Coronary artery (tissue), 2 donors: ENCODE results near the gene KRT84.

Experiments used
- DNase-seq: peaks from one replicate; pipeline ENCODE4 v3.0.0-alpha.2; 2017; ENCODE audit warnings: low spot score
- H3K27ac ChIP-seq, 2 donors: fragments of 200-600 bp; sonication (generic); one replicate each; pipeline ENCODE4 v1.5.1; 2016 to 2019
- H3K4me3 ChIP-seq: fragments of 200-600 bp; sonication (generic); 2 replicates; pipeline ENCODE4 v1.5.1; 2016; ENCODE audit warnings: mild to moderate bottlenecking, moderate library complexity
- TF ChIP-seq, protein P1 (sequence below): fragments of 200-600 bp; sonication (generic); IDR thresholded peaks from one replicate; pipeline ENCODE4 v1.5.1; 2019; ENCODE audit warnings: antibody characterized with exemption

KRT84 gene

GRCh38 chr12:52364901-52365489 is 20.5 kb downstream of the KRT84 start:
- H3K27ac ChIP-seq = no peak overlapping the region
- TF ChIP-seq, protein P1, sequence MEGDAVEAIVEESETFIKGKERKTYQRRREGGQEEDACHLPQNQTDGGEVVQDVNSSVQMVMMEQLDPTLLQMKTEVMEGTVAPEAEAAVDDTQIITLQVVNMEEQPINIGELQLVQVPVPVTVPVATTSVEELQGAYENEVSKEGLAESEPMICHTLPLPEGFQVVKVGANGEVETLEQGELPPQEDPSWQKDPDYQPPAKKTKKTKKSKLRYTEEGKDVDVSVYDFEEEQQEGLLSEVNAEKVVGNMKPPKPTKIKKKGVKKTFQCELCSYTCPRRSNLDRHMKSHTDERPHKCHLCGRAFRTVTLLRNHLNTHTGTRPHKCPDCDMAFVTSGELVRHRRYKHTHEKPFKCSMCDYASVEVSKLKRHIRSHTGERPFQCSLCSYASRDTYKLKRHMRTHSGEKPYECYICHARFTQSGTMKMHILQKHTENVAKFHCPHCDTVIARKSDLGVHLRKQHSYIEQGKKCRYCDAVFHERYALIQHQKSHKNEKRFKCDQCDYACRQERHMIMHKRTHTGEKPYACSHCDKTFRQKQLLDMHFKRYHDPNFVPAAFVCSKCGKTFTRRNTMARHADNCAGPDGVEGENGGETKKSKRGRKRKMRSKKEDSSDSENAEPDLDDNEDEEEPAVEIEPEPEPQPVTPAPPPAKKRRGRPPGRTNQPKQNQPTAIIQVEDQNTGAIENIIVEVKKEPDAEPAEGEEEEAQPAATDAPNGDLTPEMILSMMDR = no peak
- DNase-seq = no peak
- no peak overlapping the region for H3K4me3 ChIP-seq

GRCh38 chr12:52364061-52364460 is 21.4 kb downstream of the KRT84 start:
- Histone ChIP-seq H3K4me3 (no peak overlapping the region), H3K27ac (no peak overlapping the region)
- no peak for DNase-seq
- TF ChIP-seq, protein P1 = no peak

GRCh38 chr12:52363111-52363679 is 22.3 kb downstream of the KRT84 start:
- H3K4me3 ChIP-seq = no peak overlapping the region
- no peak overlapping the region for H3K27ac ChIP-seq
- TF ChIP-seq, protein P1 = no peak
- no peak for DNase-seq

DNA sequence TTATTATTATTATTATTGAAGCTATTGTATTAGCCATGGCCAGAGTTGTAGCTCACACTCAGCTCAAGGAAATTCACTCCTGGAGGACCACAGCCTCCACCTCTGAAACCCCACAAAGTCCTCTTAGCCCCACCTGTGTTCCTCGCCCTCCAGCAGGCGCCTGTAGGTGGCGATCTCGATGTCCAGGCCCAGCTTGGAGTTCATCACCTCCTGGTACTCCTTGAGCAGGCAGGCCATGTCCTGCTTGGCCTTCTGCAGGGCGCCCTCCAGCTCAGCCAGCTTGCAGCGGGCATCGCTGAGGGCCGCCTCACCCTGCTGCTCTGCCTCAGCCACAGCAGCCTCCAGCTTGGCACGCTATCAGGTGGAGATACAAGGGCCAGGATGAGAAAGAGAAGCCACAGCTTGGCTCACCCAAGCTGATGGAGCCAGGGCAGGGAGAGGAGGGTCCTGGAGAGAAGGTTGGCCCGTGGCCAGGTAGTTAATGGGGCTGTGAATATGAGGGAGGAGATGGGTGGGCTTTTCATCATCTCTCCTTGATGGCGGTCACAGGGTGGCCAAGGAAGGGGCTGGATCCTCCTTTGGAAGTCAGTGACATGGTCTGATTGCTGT is 23.2 kb downstream of the KRT84 start:
- H3K4me3 ChIP-seq = no peak overlapping the region
- TF ChIP-seq, protein P1 = no peak
- H3K27ac ChIP-seq = no peak overlapping the region
- DNase-seq = no peak

GRCh38 chr12:52361553-52361952 is 23.9 kb downstream of the KRT84 start:
- TF ChIP-seq, protein P1 = no peak
- DNase-seq = no peak
- Histone ChIP-seq H3K27ac (no peak overlapping the region), H3K4me3 (no peak overlapping the region)

DNA sequence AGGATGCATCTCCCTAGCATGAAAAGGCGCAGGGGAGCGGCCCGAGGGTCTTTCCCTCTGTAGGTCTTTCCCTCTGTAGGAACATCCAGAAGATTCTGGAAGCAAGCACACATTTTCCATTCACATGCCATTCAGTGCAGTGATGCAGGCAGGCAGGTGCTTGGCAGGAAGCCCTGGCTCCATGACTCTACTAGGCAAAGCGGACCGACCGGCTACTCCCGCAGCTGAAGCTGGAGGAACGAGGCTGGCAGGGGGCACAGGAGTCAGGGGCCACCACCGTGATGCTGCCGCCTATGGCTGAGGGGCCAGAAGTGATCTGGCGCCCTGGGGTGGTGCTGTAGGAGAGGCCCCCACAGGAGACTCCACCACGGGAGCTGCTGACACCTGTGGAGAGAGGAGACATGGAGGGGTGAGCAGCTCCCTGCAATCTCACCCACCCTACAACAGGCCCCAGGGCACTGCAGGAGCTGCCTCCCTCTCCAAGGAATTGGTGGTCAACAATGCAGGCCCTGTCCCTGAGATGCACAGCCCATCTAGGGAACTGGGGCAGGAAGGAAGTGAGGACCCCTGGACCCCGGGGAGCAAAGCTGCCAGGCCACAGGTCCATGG is 24.7 kb downstream of the KRT84 start:
- H3K27ac ChIP-seq = no peak overlapping the region
- TF ChIP-seq, protein P1 = no peak
- no peak for DNase-seq
- no peak overlapping the region for H3K4me3 ChIP-seq
